Activated naive CD8-positive, alpha-beta T cell treated with anti-CD3 and anti-CD28 coated beads for 36 hours (primary cell): ENCODE results near the gene RPP30. TPM values are rescaled to one million over a fixed set of nuclear protein-coding genes. Genes with fewer than 3 reads are reported as not detected.
"Not testable (repeated sequence)": the region's sequence is repeated elsewhere in the genome, so short reads cannot be mapped to it uniquely, and the experiment has no call there.

Source experiments
- DNase-seq: peaks from one replicate; pipeline ENCODE4 v3.0.0; 2021
- H3K27ac Mint-ChIP-seq: one replicate; pipeline ENCODE4 v1.8.0; 2022; ENCODE audit warnings: mild to moderate bottlenecking, moderate library complexity, mixed read lengths
- H3K27me3 Mint-ChIP-seq: one replicate; pipeline ENCODE4 v1.8.0; 2022; ENCODE audit warnings: mild to moderate bottlenecking, mixed read lengths
- H3K36me3 Mint-ChIP-seq: one replicate; pipeline ENCODE4 v1.8.0; 2021; ENCODE audit warnings: mild to moderate bottlenecking, mixed read lengths
- H3K4me1 Mint-ChIP-seq: one replicate; pipeline ENCODE4 v1.8.0; 2021; ENCODE audit warnings: mixed read lengths
- H3K4me3 Mint-ChIP-seq: one replicate; pipeline ENCODE4 v1.8.0; 2022; ENCODE audit warnings: mild to moderate bottlenecking, moderate library complexity, mixed read lengths
- H3K9me3 Mint-ChIP-seq: one replicate; pipeline ENCODE4 v1.8.0; 2022; ENCODE audit warnings: mixed read lengths
- total RNA-seq, 2 experiments: library from RNA; stranded (reverse); gene quantifications; one replicate each; pipeline ENCODE4 v1.2.3, GENCODE V29; 2021

The RPP30 gene
- total RNA-seq, 2 experiments from 2014 or later, result 81.5 to 88.0 TPM

DNA sequence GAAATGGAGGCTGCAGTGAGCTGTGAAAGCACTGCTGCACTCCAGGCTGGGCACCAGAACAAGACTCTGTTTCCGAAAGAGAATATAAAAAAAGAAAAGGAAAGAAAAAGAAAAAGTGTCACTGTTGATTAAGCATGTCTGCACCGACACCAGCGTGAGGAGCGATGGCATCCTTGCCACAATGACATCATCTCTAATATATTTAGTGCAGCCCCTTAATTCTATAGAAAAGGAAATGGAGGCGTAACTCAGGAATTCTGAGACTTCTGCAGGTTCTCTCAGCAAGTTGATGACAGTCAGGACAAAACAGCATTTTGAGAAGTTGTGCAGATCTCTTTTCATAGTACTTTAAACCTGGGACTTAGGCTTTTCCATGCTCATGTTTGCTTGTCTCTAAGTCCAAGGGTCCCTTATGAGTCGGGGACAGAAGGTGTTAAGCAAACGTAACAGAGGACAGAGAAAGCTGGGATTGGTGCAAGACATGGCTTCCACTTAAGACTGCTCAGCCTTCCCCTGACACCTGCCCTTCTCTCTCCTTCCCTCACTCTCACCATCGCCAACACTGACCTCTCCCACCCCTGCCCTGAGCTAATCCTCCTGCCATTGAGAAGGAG, 66.0 kb downstream of the RPP30 start:
- Mint-ChIP-seq H3K4me3 (no peak overlapping the region), H3K36me3 (no peaks in the 10 kb centered on the region), H3K4me1 (no peaks in the 10 kb centered on the region), H3K27me3 (no peaks in the 10 kb centered on the region), H3K27ac (no peak overlapping the region), H3K9me3 (no peaks in the 10 kb centered on the region)
- no peak for DNase-seq

DNA sequence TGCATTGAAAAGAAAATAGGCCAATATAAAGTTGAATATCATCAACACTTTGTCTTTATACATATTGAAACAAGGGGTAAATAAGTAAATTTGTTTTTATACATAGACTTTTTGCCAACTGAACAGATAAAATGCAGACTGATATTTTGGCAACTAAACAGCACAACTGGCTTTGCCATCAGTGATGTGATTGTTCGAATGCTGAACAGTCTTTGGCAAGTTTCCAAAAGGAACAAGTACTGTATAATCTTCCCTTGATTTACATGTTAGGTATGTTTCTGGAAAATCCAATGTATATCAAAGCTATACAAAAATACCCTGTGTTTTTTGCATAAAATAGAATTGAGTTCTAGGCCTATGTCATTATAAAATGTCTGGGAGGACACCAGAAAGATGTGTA, 67.3 kb downstream of the RPP30 start:
- Mint-ChIP-seq H3K9me3 (no peaks in the 10 kb centered on the region), H3K4me3 (no peak overlapping the region), H3K36me3 (no peaks in the 10 kb centered on the region), H3K4me1 (no peaks in the 10 kb centered on the region), H3K27me3 (no peaks in the 10 kb centered on the region), H3K27ac (no peak overlapping the region)
- no peak for DNase-seq

DNA sequence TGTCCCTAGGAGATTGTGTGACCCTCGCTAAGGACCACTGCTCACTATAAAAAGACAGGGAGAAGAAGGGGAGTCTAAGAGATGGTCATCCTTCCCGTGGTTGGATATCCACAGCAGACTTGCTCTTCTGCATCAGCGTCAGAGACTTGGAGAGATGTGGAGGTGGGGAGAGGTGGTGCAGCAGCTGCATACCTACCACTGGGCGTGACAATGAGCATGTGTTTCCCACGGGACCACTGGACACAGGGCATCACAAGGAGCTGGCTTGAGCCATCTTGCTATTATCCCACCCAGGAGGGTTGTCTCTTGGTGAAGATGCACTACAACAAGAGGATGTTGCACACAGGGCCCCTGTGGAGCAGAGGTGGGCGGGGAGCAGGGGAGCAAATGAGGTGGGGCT, 67.9 kb downstream of the RPP30 start:
- no peak overlapping the region for H3K27ac Mint-ChIP-seq
- no peak overlapping the region for H3K4me3 Mint-ChIP-seq
- no peaks in the 10 kb centered on the region for H3K4me1 Mint-ChIP-seq
- H3K27me3 Mint-ChIP-seq, result no peaks in the 10 kb centered on the region
- no peaks in the 10 kb centered on the region for H3K9me3 Mint-ChIP-seq
- no peak for DNase-seq
- H3K36me3 Mint-ChIP-seq, result no peaks in the 10 kb centered on the region

DNA sequence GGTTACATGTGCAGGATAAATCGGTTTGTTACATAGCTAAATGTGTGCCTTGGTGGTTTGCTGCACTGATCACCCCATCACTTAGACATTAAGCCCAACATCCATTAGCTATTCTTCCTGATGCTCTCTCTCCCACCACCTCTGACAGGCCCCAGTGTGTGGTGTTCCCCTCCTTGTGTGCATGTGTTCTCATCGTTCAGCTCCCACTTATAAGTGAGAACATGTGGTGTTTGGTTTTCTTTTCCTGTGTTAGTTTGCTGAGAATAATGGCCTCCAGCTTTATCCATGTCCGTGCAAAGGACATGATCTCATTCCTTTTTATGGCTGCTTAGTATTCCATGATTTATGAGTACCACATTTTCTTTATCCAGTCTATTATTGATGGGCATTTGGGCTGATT, 71.2 kb downstream of the RPP30 start:
- H3K36me3 Mint-ChIP-seq, H3K27ac Mint-ChIP-seq, DNase-seq, H3K4me1 Mint-ChIP-seq, H3K4me3 Mint-ChIP-seq, H3K27me3 Mint-ChIP-seq, H3K9me3 Mint-ChIP-seq: not testable (repeated sequence)

DNA sequence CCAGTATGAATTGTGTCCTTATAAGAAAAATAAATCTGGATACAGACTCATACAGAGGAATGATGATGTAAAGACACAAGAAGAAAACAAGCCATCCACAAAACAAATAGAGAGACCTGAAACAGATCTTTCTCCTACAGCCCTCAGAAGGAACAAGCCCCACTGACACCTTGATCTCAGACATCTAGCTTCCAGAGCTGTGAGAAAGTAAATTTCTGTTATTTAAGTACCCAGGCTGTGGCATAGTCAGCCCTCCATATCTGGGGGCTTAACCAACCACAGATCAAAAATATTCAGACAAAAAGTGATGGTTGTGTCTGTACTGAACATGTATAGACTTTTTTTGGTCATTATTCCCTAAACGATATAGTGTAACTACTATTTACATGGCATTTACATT, 73.0 kb downstream of the RPP30 start:
- Mint-ChIP-seq H3K36me3 (no peaks in the 10 kb centered on the region), H3K27me3 (no peaks in the 10 kb centered on the region), H3K4me3 (no peak overlapping the region), H3K9me3 (no peaks in the 10 kb centered on the region), H3K4me1 (peaks cover 7% of the 10 kb centered on the region), H3K27ac (no peak overlapping the region)
- DNase-seq, result no peak

DNA sequence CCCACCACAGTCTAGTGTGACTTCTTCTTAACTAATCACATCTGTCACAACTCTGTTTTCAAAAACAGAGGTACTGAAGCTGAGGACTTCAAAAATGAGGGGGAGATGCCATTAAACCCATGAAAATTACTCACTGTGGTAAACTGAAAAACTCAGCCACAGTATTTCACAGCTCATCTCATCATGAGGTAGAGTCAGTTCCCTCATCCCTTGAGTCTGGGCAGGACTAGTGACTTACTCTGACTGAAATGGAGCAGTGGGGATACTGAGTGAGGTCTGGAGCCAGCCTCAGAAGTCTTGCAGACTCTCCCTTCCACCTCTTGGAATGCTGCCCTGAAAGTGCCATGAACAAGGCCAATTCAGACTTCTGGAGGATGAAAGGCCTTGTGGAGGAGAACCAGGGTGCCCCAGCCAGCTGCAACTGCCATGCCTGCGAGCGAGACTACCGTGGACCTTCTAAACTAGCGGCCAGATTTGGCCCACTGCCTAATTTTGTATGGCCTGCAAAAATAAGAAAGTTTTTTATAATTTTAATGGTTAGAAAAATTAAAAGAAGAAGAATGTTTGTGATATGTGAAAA, 73.8 kb downstream of the RPP30 start:
- no peaks in the 10 kb centered on the region for H3K36me3 Mint-ChIP-seq
- no peak for DNase-seq
- H3K9me3 Mint-ChIP-seq, result peaks cover 4% of the 10 kb centered on the region
- peaks cover 7% of the 10 kb centered on the region for H3K4me1 Mint-ChIP-seq
- H3K27ac Mint-ChIP-seq, result no peak overlapping the region
- no peak overlapping the region for H3K4me3 Mint-ChIP-seq
- no peaks in the 10 kb centered on the region for H3K27me3 Mint-ChIP-seq

DNA sequence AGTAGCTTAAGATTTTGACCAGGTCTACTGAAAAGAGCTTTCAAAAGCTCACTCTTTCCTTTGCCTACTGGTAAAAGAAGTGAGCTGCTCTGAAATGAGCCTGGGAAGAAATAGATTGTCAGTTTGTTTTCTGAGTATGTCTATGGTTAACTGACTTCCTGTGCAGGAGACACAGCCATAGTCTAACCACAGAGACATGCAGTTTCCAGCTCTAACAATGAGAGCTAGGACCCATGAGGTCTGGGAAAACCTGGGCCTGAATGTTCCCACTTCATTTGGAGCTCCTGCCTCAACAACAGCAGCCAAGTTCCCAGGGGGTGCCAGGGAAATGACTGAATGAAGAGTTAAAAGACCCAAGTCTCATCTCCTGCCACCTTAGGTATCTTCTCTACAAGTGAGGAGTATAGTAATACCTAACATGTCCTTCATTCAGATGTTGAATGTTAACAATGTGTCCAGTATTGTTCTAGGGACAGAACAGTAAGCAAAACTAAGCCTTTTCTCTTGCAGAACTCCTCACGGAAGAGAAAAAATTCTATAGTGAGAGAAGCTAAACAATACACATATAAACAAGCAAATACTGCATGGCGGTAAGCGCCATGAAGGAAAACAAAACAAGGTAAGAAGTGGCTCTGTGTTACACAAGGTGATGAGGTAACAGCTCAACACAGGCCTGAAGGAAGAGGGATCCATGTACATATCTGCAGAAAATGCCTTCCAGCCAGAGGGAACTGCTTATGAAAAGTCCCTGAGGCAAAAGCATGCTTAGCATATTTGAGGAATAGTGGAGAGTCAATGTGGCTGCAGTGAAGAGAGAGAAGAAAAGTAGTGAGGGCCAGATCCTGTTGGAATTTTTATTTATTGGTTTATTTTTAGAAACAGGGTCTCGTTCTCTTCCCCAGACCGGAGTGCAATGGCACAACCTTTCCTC, 75.5 kb downstream of the RPP30 start:
- H3K4me3 Mint-ChIP-seq, result no peak overlapping the region
- peak overlapping the region; percentile 39 for H3K27ac Mint-ChIP-seq
- no peak for DNase-seq
- H3K9me3 Mint-ChIP-seq, result peaks cover 5% of the 10 kb centered on the region
- H3K27me3 Mint-ChIP-seq, result no peaks in the 10 kb centered on the region
- H3K36me3 Mint-ChIP-seq, result no peaks in the 10 kb centered on the region
- H3K4me1 Mint-ChIP-seq, result peaks cover 7% of the 10 kb centered on the region

Other genes with a start within 250 kb of the RPP30 start
- gene HTR7, start 13.9 kb upstream of the RPP30 start, total RNA-seq, result not detected
- not detected for gene ANKRD1, start 49.1 kb downstream of the RPP30 start, total RNA-seq